ENCODE data around the gene PSMA6.

The PSMA6 gene

DNA sequence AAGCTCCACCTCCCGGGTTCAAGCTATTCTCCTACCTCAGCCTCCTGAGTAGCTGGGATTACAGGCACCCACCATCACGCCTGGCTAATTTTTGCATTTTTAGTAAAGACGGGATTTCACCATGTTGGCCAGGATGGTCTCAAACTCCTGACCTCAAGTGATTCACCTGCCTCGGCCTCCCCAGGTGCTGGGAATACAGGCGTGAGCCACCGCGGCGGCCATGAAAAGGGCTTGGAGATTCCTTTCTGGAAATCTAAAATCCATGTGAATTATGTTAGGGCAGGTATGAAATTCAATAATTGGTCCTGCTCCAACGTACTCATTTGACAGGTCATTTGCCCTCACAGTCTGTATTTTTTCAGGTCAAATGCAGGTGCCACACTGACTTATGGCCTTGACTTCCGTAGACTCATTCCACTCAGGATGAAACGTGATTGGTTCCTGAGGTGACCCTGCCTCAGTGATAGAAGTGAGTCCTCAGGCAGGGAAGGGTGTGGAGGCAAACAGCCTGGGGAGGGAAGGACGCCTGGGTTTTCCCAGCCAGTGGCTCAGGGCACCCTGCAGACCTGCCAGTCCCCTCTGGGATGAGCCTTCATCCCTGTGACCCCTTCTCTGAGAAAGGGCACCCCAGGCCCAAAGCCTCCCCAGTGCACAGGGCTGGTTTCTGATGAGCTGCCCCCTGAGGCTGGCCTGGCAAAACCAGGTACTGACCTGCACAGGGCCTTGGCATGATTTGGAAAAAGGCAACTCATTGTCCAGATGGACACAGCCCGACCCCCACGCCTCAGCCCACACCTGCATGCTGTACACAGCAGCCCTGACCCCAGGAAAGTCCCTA, 48.7 kb downstream of the PSMA6 start:
- H3K27ac ChIP-seq = peak overlapping the region; percentile 90
- H3K4me3 ChIP-seq (ENCODE audit: low read depth, low read length) = peak overlapping the region; percentile 35
- peak overlapping the region; percentile 63 for H3K4me2 ChIP-seq (ENCODE audit: low read length)
- no peaks in the 10 kb centered on the region for H3K36me3 ChIP-seq (ENCODE audit: control insufficient read depth, insufficient read depth, low read length)
- H3K4me1 ChIP-seq = peaks cover 42% of the 10 kb centered on the region
- peak overlapping the region; percentile 54 for H2AFZ ChIP-seq
- no peak overlapping the region for H3K9ac ChIP-seq
- H3K79me2 ChIP-seq = no peaks in the 10 kb centered on the region
- no peak for TF ChIP-seq CTCF (IDR thresholded peaks at IDR 0.05)
- no peaks in the 10 kb centered on the region for H3K9me3 ChIP-seq (ENCODE audit: control insufficient read depth, low read length)
- no peaks in the 10 kb centered on the region for H3K27me3 ChIP-seq (ENCODE audit: control insufficient read depth, insufficient read depth, low read length)

- Histone ChIP-seq H3K9ac (no peak overlapping the region), H3K4me3 (ENCODE audit: low read depth, low read length) (peak overlapping the region; percentile 35), H3K4me2 (ENCODE audit: low read length) (peak overlapping the region; percentile 63), H3K36me3 (ENCODE audit: control insufficient read depth, insufficient read depth, low read length) (no peaks in the 10 kb centered on the region), H3K9me3 (ENCODE audit: control insufficient read depth, low read length) (no peaks in the 10 kb centered on the region), H3K4me1 (peaks cover 38% of the 10 kb centered on the region), H3K79me2 (no peaks in the 10 kb centered on the region), H2AFZ (peak overlapping the region; percentile 54), H3K27ac (peak overlapping the region; percentile 90), H3K27me3 (ENCODE audit: control insufficient read depth, insufficient read depth, low read length) (no peaks in the 10 kb centered on the region)
- TF ChIP-seq CTCF (IDR thresholded peaks at IDR 0.05) = no peak
Measured at GRCh38 chr14:35341454-35341750, 49.2 kb downstream of the PSMA6 start.

DNA sequence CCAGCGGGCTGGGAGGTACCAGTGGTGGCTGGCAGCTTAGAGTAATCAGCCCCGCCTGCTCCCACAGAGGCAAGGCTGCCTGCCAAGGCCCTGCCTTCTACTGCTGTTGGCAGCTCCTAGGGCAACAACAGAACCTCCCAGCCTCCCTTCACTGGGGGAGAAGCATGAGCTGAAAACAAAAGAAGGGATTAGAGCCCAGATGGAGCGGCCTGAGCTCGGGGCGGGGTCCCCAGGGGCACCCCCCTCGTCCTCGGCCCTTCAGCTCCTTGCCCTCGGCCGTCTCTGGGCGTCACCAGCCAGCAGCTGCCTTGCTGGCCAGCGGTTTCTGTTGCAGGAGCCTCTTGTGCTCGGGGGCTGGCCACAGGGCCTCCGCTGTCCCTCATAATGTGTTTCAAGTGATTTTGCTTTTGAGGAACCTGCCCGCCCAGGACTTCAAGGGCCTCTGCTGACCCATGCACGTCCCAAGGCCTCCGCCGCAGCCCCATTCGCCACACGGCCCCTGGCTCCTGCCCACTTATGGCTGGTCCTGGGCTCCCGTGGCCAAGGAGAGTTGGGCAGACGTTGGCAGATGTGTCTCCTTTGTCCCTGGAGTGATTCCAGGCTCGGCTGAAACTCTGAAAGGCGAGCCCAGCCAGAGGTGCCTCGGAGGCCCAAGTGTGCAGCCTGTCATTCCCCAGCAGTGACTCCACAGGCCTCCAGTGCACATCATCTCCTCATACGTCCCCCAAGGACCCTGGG, 49.7 kb downstream of the PSMA6 start:
- H3K27me3 ChIP-seq (ENCODE audit: control insufficient read depth, insufficient read depth, low read length) = no peaks in the 10 kb centered on the region
- peak overlapping the region; percentile 63 for H3K4me2 ChIP-seq (ENCODE audit: low read length)
- no peaks in the 10 kb centered on the region for H3K36me3 ChIP-seq (ENCODE audit: control insufficient read depth, insufficient read depth, low read length)
- H3K4me1 ChIP-seq = peaks cover 37% of the 10 kb centered on the region
- peak overlapping the region; percentile 54 for H2AFZ ChIP-seq
- TF ChIP-seq CTCF (IDR thresholded peaks at IDR 0.05) = no peak
- H3K9ac ChIP-seq = no peak overlapping the region
- peak overlapping the region; percentile 35 for H3K4me3 ChIP-seq (ENCODE audit: low read depth, low read length)
- H3K9me3 ChIP-seq (ENCODE audit: control insufficient read depth, low read length) = no peaks in the 10 kb centered on the region
- H3K27ac ChIP-seq = peak overlapping the region; percentile 90
- H3K79me2 ChIP-seq = no peaks in the 10 kb centered on the region

- Histone ChIP-seq H3K27ac (peak overlapping the region; percentile 90), H3K9ac (no peak overlapping the region), H3K36me3 (ENCODE audit: control insufficient read depth, insufficient read depth, low read length) (no peaks in the 10 kb centered on the region), H3K4me1 (peaks cover 31% of the 10 kb centered on the region), H3K4me2 (ENCODE audit: low read length) (peak overlapping the region; percentile 63), H2AFZ (peak overlapping the region; percentile 54), H3K27me3 (ENCODE audit: control insufficient read depth, insufficient read depth, low read length) (no peaks in the 10 kb centered on the region), H3K9me3 (ENCODE audit: control insufficient read depth, low read length) (no peaks in the 10 kb centered on the region), H3K79me2 (no peaks in the 10 kb centered on the region), H3K4me3 (ENCODE audit: low read depth, low read length) (peak overlapping the region; percentile 5)
- TF ChIP-seq CTCF (IDR thresholded peaks at IDR 0.05) = no peak
Measured at GRCh38 chr14:35342489-35343010, 50.4 kb downstream of the PSMA6 start.
